Loucy (cell line): ENCODE measurements around the gene ADAMTSL4.

Experiments used
- CTCF ChIP-seq: fragments of 200-600 bp; sonication (generic); conservative IDR thresholded peaks from 2 replicates; pipeline ENCODE4 v1.5.1; 2014; ENCODE audit warnings: mild to moderate bottlenecking, antibody characterized with exemption, low read length
- EZH2phosphoT487 ChIP-seq: fragments of 200-600 bp; IDR thresholded peaks from 2 replicates; pipeline ENCODE4 v1.6.1; 2018; ENCODE audit warnings: antibody characterized with exemption, mild to moderate bottlenecking, moderate library complexity, borderline replicate concordance

DNA sequence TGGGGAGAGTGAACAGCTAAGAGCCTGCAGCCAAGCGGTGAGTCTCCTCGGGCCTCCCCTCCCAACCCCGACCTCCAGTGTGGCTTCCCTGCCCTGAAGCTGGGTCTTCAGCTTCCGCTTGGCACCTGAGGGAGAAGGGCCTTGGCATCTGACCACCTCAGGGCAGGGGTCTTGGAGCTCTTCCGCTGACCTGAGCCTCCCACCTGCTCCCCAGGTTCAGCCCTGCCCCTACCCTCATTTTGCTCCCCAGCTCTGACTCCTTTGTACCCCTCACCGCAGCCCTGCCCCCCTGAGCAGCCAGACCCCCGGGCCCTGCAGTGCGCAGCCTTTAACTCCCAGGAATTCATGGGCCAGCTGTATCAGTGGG, 4.9 kb downstream of the ADAMTSL4 start:
- no peak for TF ChIP-seq CTCF
- no peak for TF ChIP-seq EZH2phosphoT487
